HL-60 (cell line): ENCODE measurements around the gene SASH3.

Source experiments
- POLR2AphosphoS5 ChIP-seq: IDR thresholded peaks from 2 replicates; pipeline ENCODE4 v1.6.1; 2012; ENCODE audit warnings: low read depth
- TF ChIP-seq, protein P1 (sequence below): IDR thresholded peaks from one replicate; pipeline ENCODE4 v1.5.1; 2011; ENCODE audit warnings: low read length, control low read depth, inconsistent platforms; ENCODE audit not compliant: insufficient read depth

DNA sequence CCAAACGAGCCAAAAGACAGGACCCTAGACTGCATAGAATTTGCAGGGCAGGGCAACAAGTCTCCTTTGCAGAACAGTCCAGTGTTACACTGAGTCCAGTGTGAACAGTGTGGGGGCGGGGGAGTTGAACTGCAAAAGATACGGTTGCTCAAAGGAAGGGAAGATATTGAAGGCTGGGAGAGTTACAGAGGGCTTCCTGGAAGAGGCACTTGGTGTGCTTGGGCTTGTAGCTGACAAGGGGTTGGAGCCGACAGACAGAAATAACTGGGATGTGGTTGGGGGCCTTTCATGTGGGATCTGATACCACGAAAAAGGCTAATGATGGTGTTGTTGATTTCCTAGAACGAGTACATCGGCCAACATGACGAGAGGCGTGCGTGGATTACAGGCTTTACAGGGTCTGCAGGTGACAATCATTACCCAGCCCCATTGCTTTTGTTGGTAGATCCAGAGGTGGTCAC is 34.9 kb upstream of the SASH3 start:
- TF ChIP-seq, protein P1, sequence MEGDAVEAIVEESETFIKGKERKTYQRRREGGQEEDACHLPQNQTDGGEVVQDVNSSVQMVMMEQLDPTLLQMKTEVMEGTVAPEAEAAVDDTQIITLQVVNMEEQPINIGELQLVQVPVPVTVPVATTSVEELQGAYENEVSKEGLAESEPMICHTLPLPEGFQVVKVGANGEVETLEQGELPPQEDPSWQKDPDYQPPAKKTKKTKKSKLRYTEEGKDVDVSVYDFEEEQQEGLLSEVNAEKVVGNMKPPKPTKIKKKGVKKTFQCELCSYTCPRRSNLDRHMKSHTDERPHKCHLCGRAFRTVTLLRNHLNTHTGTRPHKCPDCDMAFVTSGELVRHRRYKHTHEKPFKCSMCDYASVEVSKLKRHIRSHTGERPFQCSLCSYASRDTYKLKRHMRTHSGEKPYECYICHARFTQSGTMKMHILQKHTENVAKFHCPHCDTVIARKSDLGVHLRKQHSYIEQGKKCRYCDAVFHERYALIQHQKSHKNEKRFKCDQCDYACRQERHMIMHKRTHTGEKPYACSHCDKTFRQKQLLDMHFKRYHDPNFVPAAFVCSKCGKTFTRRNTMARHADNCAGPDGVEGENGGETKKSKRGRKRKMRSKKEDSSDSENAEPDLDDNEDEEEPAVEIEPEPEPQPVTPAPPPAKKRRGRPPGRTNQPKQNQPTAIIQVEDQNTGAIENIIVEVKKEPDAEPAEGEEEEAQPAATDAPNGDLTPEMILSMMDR = no peak
- no peak for TF ChIP-seq POLR2AphosphoS5
